Activated T-cell treated with anti-CD3 and anti-CD28 coated beads, Interleukin-2, amount 50 U/mL, for 72 hours (primary cell): ENCODE results near the gene SMYD3. TPM values are rescaled to one million over a fixed set of nuclear protein-coding genes. Genes with fewer than 3 reads are reported as not detected.

Source experiments
- ATAC-seq, 2 donors: fragments of 150-1000 bp; cut with Tn5 transposase; replicated peaks in 1 of 2; 2 replicates each; pipeline ENCODE4 v1.10.0; 2021; ENCODE audit warnings: moderate library complexity in 2 of 2, mild to moderate bottlenecking in 1 of 2
- DNase-seq, 2 donors: peaks; one replicate each; pipeline ENCODE4 v3.0.0; 2021 to 2022; ENCODE audit warnings: mixed read lengths in 1 of 2
- H3K27ac Mint-ChIP-seq: one replicate; pipeline ENCODE4 v1.8.0; 2022; ENCODE audit warnings: mild to moderate bottlenecking, moderate library complexity, mixed read lengths
- H3K27me3 Mint-ChIP-seq: one replicate; pipeline ENCODE4 v1.8.0; 2022; ENCODE audit warnings: low read depth, mixed read lengths
- H3K36me3 Mint-ChIP-seq, 2 donors: one replicate each; pipeline ENCODE4 v1.8.0; 2022; ENCODE audit warnings: mixed read lengths in 2 of 2, mild to moderate bottlenecking in 1 of 2; ENCODE audit not compliant: insufficient read depth in 2 of 2
- H3K4me1 Mint-ChIP-seq: one replicate; pipeline ENCODE4 v1.8.0; 2022; ENCODE audit warnings: low read depth, mixed read lengths
- H3K4me3 Mint-ChIP-seq, 2 donors: one replicate each; pipeline ENCODE4 v1.8.0; 2022; ENCODE audit warnings: mild to moderate bottlenecking in 2 of 2, mixed read lengths in 2 of 2, moderate library complexity in 2 of 2
- H3K9me3 Mint-ChIP-seq, 2 donors: one replicate each; pipeline ENCODE4 v1.8.0; 2022; ENCODE audit warnings: mixed read lengths in 2 of 2
- total RNA-seq, 2 donors: library from RNA; stranded (reverse); gene quantifications; one replicate each; pipeline ENCODE4 v1.2.3, GENCODE V29; 2022

The SMYD3 gene
- total RNA-seq, 2 donors from 2014 or later, result 19.1 to 21.0 TPM

- H3K4me3 Mint-ChIP-seq, result no peak overlapping the region
- no peaks in the 10 kb centered on the region for H3K4me1 Mint-ChIP-seq
- ATAC-seq (no peak), DNase-seq (no peak)
- H3K27me3 Mint-ChIP-seq, result no peaks in the 10 kb centered on the region
- H3K9me3 Mint-ChIP-seq, result peaks cover 4% of the 10 kb centered on the region in 2 donors
- H3K27ac Mint-ChIP-seq, result no peak overlapping the region
- H3K36me3 Mint-ChIP-seq, result peaks cover 0 to 2% of the 10 kb centered on the region in 2 donors
Measured at GRCh38 chr1:246051909-246052518, 455.1 kb downstream of the SMYD3 start.

DNA sequence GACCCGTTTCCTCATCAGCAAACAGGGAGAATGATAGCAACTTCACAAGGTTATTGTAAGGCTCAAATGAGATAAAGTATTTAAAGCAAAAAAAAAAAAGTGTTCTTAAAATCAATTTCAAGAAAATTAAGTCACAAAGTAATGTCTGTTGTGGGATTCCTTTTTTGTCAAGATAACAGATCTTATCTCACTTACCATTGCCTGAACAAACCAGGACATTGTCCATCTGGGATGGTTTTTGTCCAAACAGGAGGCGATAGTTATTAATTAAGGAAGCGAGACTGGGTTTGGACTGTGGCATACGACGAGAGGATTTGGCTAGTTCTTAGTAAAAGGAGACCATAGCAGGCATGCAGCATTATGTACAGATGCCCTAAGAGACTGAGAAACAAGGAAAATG is 458.4 kb downstream of the SMYD3 start:
- Mint-ChIP-seq H3K27ac (no peak overlapping the region), H3K9me3 (no peaks in the 10 kb centered on the region), H3K4me3 (no peak overlapping the region), H3K27me3 (no peaks in the 10 kb centered on the region), H3K4me1 (no peaks in the 10 kb centered on the region), H3K36me3 (peaks cover 0 to 8% of the 10 kb centered on the region in 2 donors)
- ATAC-seq (no peak), DNase-seq (no peak)

GRCh38 chr1:246043556-246043955 is 463.5 kb downstream of the SMYD3 start:
- Mint-ChIP-seq H3K27me3 (no peaks in the 10 kb centered on the region), H3K9me3 (no peaks in the 10 kb centered on the region), H3K36me3 (peaks cover 0 to 7% of the 10 kb centered on the region in 2 donors), H3K4me1 (no peaks in the 10 kb centered on the region), H3K4me3 (no peak overlapping the region), H3K27ac (no peak overlapping the region)
- no peak for ATAC-seq
- DNase-seq, result no peak

DNA sequence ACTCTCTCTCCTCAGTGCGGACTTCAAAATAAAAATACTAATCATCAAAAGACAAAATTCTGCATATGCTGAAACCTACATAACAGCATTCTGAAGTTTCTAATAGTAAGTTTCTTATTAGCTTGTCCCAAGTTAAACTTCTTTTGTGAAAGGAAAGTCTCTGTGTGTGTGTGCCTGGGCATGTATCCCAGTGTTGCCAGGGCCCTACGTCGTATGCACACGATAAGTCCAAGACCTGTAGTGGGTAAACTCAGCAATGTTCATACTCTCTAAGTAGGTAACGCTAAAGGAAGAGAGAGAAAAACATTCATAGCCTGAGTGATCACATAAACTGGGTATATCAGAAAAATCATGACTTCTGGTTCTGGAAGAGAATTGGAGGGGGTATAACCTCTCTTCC is 465.7 kb downstream of the SMYD3 start:
- peaks cover 0 to 7% of the 10 kb centered on the region in 2 donors for H3K36me3 Mint-ChIP-seq
- no peak overlapping the region for H3K4me3 Mint-ChIP-seq
- H3K9me3 Mint-ChIP-seq, result no peaks in the 10 kb centered on the region
- DNase-seq, result no peak
- no peaks in the 10 kb centered on the region for H3K27me3 Mint-ChIP-seq
- H3K4me1 Mint-ChIP-seq, result no peaks in the 10 kb centered on the region
- H3K27ac Mint-ChIP-seq, result no peak overlapping the region
- ATAC-seq, result no peak

DNA sequence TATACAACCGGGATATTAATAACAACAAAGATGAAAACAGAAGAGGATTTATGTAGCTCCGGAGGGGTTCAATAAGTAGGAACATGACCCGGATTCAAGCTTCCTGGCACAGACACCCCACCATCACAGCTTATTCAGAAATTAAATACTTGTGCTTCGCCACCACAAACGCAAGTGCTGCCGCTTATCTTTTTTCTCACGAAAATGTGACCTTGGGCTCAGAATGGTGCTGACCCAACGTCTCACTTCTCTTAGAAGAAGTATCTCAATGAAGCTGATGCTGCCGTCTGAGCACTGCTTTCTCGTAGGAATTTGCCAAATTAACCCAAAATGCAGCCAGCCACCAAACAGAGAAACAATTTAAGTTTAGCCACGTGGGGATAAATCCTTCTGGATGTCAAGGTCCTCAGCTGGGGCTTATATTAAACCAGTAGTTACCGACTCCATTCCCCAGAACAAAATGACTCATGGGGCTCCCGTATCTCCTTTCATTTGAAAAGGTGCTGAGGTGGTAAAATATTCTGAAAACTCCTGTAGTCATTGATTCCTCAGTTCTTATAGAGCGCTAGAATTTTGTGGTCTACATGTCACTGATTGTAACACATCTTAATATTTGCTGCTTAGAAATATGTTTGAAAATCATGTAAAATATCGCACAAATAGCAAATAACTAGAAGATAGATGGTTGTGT is 466.7 kb downstream of the SMYD3 start:
- Mint-ChIP-seq H3K9me3 (no peaks in the 10 kb centered on the region), H3K36me3 (peaks cover 0 to 7% of the 10 kb centered on the region in 2 donors), H3K4me3 (no peak overlapping the region), H3K4me1 (no peaks in the 10 kb centered on the region), H3K27me3 (no peaks in the 10 kb centered on the region), H3K27ac (no peak overlapping the region)
- no peak for ATAC-seq
- no peak for DNase-seq

- H3K27ac Mint-ChIP-seq, result no peak overlapping the region
- peaks cover 0 to 2% of the 10 kb centered on the region in 2 donors for H3K36me3 Mint-ChIP-seq
- ATAC-seq (no peak), DNase-seq (no peak)
- H3K9me3 Mint-ChIP-seq, result no peaks in the 10 kb centered on the region
- no peak overlapping the region for H3K4me3 Mint-ChIP-seq
- H3K4me1 Mint-ChIP-seq, result no peaks in the 10 kb centered on the region
- no peaks in the 10 kb centered on the region for H3K27me3 Mint-ChIP-seq
Measured at GRCh38 chr1:246039584-246039983, 467.5 kb downstream of the SMYD3 start.

- DNase-seq (no peak), ATAC-seq (no peak)
- Mint-ChIP-seq H3K27me3 (no peaks in the 10 kb centered on the region), H3K4me3 (no peak overlapping the region), H3K27ac (no peak overlapping the region), H3K9me3 (no peaks in the 10 kb centered on the region), H3K36me3 (no peaks in the 10 kb centered on the region), H3K4me1 (no peaks in the 10 kb centered on the region)
Measured at GRCh38 chr1:246037832-246038231, 469.2 kb downstream of the SMYD3 start.

DNA sequence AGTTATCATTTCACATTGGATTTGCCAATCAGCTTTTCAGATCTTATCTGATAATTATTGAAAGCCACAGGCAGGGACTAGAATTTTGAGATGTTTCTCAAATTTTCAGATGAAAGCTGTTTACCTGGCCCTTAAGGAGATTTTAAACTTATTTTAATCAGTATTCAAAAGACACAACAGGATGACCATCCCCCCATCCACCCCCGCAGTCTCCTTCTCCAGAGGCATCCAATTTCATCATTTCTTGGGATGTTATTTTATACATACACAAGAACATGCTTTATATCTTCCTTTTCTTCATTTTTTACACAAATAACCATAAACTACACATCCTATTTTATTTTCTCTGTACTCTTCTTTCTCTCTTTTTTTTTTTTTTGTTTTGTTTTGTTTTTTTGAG is 470.9 kb downstream of the SMYD3 start:
- no peak for ATAC-seq

DNA sequence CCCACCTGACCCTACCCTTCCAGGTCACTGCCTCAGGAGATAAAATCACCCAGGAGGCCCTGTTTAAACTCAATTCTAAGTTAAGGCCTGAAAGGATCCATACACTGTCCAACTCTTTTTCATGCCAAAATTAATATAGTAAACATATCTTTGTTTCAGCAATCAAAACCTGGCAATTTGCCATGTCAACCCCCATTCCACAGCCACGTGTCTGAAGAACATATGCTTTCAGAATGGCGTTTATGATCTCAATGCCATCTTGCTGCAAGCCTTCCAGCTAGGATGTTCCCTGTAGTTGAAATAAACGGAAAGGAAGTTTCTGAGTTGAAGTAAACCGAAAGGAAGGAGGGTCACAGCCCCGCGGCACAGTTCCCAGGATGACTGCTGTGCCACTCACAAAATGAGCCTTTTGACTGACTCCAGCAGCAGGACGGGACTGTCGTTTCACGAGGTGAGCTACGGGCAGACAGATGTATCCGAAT is 472.0 kb downstream of the SMYD3 start:
- ATAC-seq (no peak), DNase-seq (no peak)
- Mint-ChIP-seq H3K4me3 (no peak overlapping the region), H3K27ac (no peak overlapping the region), H3K27me3 (no peaks in the 10 kb centered on the region), H3K36me3 (no peaks in the 10 kb centered on the region), H3K4me1 (peaks cover 8% of the 10 kb centered on the region), H3K9me3 (no peaks in the 10 kb centered on the region)

More for the DNA sequence above, 470.9 kb downstream of the SMYD3 start:
- Mint-ChIP-seq H3K9me3 (no peaks in the 10 kb centered on the region), H3K4me3 (no peak overlapping the region), H3K27ac (no peak overlapping the region), H3K36me3 (no peaks in the 10 kb centered on the region), H3K4me1 (peaks cover 8% of the 10 kb centered on the region), H3K27me3 (no peaks in the 10 kb centered on the region)
- no peak for DNase-seq

DNA sequence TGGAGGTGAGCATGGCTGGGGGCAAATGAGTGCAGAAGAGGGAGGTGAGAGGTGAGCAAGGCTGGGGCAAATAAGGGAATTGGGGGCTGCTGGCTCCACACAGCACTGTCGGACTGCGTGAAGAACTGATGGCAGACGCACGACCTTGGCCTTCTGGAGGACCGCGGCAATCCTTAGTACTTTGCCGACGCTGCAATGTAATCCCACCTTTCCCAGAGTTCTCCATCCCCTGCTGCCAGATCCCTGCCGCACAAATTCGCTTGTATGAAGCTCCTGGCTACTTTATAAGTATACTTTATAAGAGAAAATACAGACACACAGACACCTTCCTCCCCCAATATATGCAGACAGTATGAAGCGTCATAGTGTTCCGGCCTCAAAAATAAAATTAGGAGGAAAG is 472.4 kb downstream of the SMYD3 start:
- no peaks in the 10 kb centered on the region for H3K9me3 Mint-ChIP-seq
- no peak overlapping the region for H3K4me3 Mint-ChIP-seq
- no peaks in the 10 kb centered on the region for H3K36me3 Mint-ChIP-seq
- H3K27me3 Mint-ChIP-seq, result no peaks in the 10 kb centered on the region
- ATAC-seq (no peak), DNase-seq (no peak)
- H3K4me1 Mint-ChIP-seq, result peaks cover 8% of the 10 kb centered on the region
- H3K27ac Mint-ChIP-seq, result no peak overlapping the region

GRCh38 chr1:246032984-246033383 is 474.1 kb downstream of the SMYD3 start:
- H3K9me3 Mint-ChIP-seq, result peaks cover 0 to 4% of the 10 kb centered on the region in 2 donors
- peaks cover 0 to 3% of the 10 kb centered on the region in 2 donors for H3K36me3 Mint-ChIP-seq

DNA sequence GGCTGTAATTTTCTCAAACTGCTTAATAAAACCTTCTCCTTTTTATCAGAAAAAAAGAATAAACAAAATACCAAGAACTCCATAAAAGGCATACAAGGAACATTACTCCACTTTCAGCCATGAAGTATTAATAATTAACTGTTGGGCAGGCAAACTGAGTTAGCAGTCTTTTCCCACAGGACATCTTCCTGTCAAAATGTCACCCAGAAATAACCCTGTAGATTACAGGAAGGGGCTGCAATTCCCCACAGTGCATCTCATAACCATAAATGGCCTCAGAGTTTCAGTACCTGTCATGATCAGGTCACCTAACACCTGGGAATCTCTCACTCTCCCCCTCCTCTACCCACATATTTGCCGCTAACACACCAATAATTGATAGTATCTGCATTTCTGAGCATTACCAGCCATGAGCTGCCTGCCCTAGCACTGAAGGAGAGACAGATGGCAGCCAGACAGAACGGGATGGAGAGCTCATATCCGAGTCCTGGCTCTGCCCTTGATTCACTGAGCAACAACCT is 475.0 kb downstream of the SMYD3 start:
- no peak for ATAC-seq
- Mint-ChIP-seq H3K27ac (no peak overlapping the region), H3K27me3 (no peaks in the 10 kb centered on the region), H3K9me3 (peaks cover 0 to 5% of the 10 kb centered on the region in 2 donors), H3K36me3 (peaks cover 0 to 4% of the 10 kb centered on the region in 2 donors), H3K4me1 (peaks cover 8% of the 10 kb centered on the region), H3K4me3 (no peak overlapping the region)
- no peak for DNase-seq

More at GRCh38 chr1:246032984-246033383, 474.1 kb downstream of the SMYD3 start:
- no peaks in the 10 kb centered on the region for H3K27me3 Mint-ChIP-seq
- no peak for DNase-seq
- no peak overlapping the region for H3K4me3 Mint-ChIP-seq
- ATAC-seq, result no peak
- H3K27ac Mint-ChIP-seq, result no peak overlapping the region
- H3K4me1 Mint-ChIP-seq, result peaks cover 8% of the 10 kb centered on the region

DNA sequence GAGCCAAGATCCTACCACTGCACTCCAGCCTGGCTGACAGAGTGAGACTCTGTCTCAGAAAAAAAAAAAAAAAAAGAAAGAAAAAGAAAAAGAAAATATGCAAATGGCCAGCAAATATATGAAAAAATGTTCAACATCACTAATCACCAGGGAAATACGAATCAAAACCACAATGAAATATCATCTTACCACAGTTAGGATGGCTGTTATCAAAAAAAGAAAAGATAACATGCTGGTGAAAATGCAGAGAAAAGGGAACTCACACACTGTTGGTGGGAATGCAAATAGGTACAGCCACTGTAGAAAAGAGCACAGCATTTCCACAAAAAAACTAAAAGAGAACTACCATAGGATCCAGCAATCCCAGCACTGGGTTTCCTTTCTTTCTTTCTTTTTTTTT is 477.5 kb downstream of the SMYD3 start:
- no peak for DNase-seq
- Mint-ChIP-seq H3K4me3 (no peak overlapping the region), H3K27ac (no peak overlapping the region), H3K4me1 (peaks cover 8% of the 10 kb centered on the region), H3K9me3 (peaks cover 0 to 5% of the 10 kb centered on the region in 2 donors), H3K27me3 (no peaks in the 10 kb centered on the region), H3K36me3 (peaks cover 0 to 4% of the 10 kb centered on the region in 2 donors)
- ATAC-seq, result no peak
